Astrocyte (in vitro differentiated cells and primary cell): Measurements from ENCODE around the gene HMX2. TPM values are rescaled to one million over a fixed set of nuclear protein-coding genes. Genes with fewer than 3 reads are reported as not detected.

Experiments used
- DNase-seq: peaks from one replicate; pipeline ENCODE4 v3.0.0-alpha.2; 2010; ENCODE audit warnings: low read depth
- FAIRE-seq: peaks from 2 replicates; lab custom pipeline; 2011; peaks lifted over from hg19 to GRCh38; lab: Jason Lieb, UNC
- H2AFZ ChIP-seq: 2 replicates; pipeline ENCODE4 v1.6.0; 2012; ENCODE audit warnings: low read depth, low read length, inconsistent platforms
- H3K27ac ChIP-seq: 2 replicates; pipeline ENCODE4 v1.5.1; 2011; ENCODE audit warnings: low read depth, low read length, inconsistent platforms
- H3K27me3 ChIP-seq: 2 replicates; pipeline ENCODE4 v1.6.0; 2011; ENCODE audit warnings: low read length, inconsistent platforms; ENCODE audit not compliant: insufficient read depth
- H3K36me3 ChIP-seq: 2 replicates; pipeline ENCODE4 v1.5.1; 2011; ENCODE audit warnings: low read length, inconsistent platforms; ENCODE audit not compliant: insufficient read depth
- H3K4me1 ChIP-seq: 2 replicates; pipeline ENCODE4 v1.5.1; 2011; ENCODE audit warnings: low read length, inconsistent platforms; ENCODE audit not compliant: insufficient read depth
- H3K4me2 ChIP-seq: 2 replicates; pipeline ENCODE4 v1.6.0; 2012; ENCODE audit warnings: low read length, inconsistent platforms
- H3K4me3 ChIP-seq: 2 replicates; pipeline ENCODE4 v1.5.1; 2011; ENCODE audit warnings: low read depth, mild to moderate bottlenecking, low read length, inconsistent platforms; ENCODE audit not compliant: insufficient read depth
- H3K79me2 ChIP-seq: 2 replicates; pipeline ENCODE4 v1.6.0; 2012; ENCODE audit warnings: mild to moderate bottlenecking, low read length, inconsistent platforms; ENCODE audit not compliant: insufficient read depth
- H3K9ac ChIP-seq: 2 replicates; pipeline ENCODE4 v1.6.0; 2012; ENCODE audit warnings: mild to moderate bottlenecking, low read length, inconsistent platforms
- H3K9me3 ChIP-seq: 2 replicates; pipeline ENCODE4 v1.5.1; 2012; ENCODE audit warnings: low read depth, mild to moderate bottlenecking, low read length, inconsistent platforms; ENCODE audit not compliant: insufficient read depth
- H4K20me1 ChIP-seq: 2 replicates; pipeline ENCODE4 v1.6.0; 2012; ENCODE audit warnings: low read length, inconsistent platforms; ENCODE audit not compliant: insufficient read depth
- H3K27ac Mint-ChIP-seq: one replicate; pipeline ENCODE4 v1.8.0; 2021; ENCODE audit warnings: mild to moderate bottlenecking, mixed read lengths; ENCODE audit not compliant: unreplicated experiment
- H3K27me3 Mint-ChIP-seq: one replicate; pipeline ENCODE4 v1.8.0; 2021; ENCODE audit warnings: low read depth, mixed read lengths; ENCODE audit not compliant: unreplicated experiment
- H3K36me3 Mint-ChIP-seq: one replicate; pipeline ENCODE4 v1.8.0; 2021; ENCODE audit warnings: low read depth, mixed read lengths; ENCODE audit not compliant: unreplicated experiment
- H3K4me1 Mint-ChIP-seq: one replicate; pipeline ENCODE4 v1.8.0; 2021; ENCODE audit warnings: low read depth, mixed read lengths; ENCODE audit not compliant: unreplicated experiment
- H3K4me3 Mint-ChIP-seq: one replicate; pipeline ENCODE4 v1.8.0; 2021; ENCODE audit warnings: mild to moderate bottlenecking, moderate library complexity, mixed read lengths; ENCODE audit not compliant: unreplicated experiment
- H3K9me3 Mint-ChIP-seq: one replicate; pipeline ENCODE4 v1.8.0; 2021; ENCODE audit warnings: mild to moderate bottlenecking, mixed read lengths; ENCODE audit not compliant: unreplicated experiment
- EZH2 ChIP-seq: IDR thresholded peaks from 2 replicates; pipeline ENCODE4 v1.6.1; 2012; ENCODE audit warnings: mild to moderate bottlenecking, low read length, inconsistent platforms; ENCODE audit not compliant: insufficient read depth
- total RNA-seq: library from RNA; stranded (reverse); gene quantifications from 2 replicates; pipeline ENCODE4 v1.2.1, GENCODE V29; 2021
- TF ChIP-seq, protein P1 (sequence below): IDR thresholded peaks from 2 replicates; pipeline ENCODE4 v1.5.1; 2011; ENCODE audit warnings: low read depth, mild to moderate bottlenecking, inconsistent platforms, low read length, moderate library complexity; ENCODE audit not compliant: insufficient read depth

Gene HMX2
- total RNA-seq, 1 donor from 2014 or later = not detected

DNA sequence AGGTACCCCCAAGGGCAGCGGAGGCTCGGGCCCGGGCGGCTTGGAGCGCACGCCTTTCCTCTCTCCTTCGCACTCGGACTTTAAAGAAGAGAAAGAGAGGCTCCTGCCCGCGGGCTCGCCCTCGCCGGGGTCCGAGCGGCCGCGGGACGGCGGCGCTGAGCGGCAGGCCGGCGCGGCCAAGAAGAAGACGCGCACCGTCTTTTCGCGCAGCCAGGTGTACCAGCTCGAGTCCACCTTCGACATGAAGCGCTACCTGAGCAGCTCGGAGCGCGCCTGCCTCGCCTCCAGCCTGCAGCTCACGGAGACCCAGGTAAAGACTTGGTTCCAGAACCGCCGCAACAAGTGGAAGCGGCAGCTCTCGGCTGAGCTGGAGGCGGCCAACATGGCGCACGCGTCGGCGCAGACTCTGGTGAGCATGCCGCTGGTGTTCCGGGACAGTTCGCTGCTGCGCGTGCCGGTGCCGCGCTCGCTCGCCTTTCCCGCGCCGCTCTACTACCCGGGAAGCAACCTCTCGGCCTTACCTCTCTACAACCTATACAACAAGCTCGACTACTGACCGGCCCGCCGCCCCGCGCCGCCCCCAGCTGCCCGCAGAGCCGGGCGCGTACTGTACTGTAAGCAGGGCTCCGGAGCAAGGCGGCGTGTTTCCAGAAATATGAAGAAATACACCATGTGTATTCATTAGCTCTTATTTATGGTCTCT is 1.8 kb downstream of the HMX2 start:
- DNase-seq = peak; percentile 23
- Histone ChIP-seq H3K27ac (no peak overlapping the region), H3K9me3 (no peaks in the 10 kb centered on the region), H3K4me2 (peak overlapping the region; percentile 82), H3K4me1 (peaks cover 5% of the 10 kb centered on the region), H4K20me1 (peaks cover 14% of the 10 kb centered on the region), H3K9ac (no peak overlapping the region), H3K36me3 (no peaks in the 10 kb centered on the region), H3K79me2 (peaks cover 5% of the 10 kb centered on the region), H3K27me3 (peaks cover 83% of the 10 kb centered on the region), H3K4me3 (peak overlapping the region; percentile 35), H2AFZ (peak overlapping the region; percentile 61)
- no peak for FAIRE-seq
- peak; percentile 75 for TF ChIP-seq EZH2
- TF ChIP-seq, protein P1, sequence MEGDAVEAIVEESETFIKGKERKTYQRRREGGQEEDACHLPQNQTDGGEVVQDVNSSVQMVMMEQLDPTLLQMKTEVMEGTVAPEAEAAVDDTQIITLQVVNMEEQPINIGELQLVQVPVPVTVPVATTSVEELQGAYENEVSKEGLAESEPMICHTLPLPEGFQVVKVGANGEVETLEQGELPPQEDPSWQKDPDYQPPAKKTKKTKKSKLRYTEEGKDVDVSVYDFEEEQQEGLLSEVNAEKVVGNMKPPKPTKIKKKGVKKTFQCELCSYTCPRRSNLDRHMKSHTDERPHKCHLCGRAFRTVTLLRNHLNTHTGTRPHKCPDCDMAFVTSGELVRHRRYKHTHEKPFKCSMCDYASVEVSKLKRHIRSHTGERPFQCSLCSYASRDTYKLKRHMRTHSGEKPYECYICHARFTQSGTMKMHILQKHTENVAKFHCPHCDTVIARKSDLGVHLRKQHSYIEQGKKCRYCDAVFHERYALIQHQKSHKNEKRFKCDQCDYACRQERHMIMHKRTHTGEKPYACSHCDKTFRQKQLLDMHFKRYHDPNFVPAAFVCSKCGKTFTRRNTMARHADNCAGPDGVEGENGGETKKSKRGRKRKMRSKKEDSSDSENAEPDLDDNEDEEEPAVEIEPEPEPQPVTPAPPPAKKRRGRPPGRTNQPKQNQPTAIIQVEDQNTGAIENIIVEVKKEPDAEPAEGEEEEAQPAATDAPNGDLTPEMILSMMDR = no peak
- peak overlapping the region; percentile 77 for H3K4me3 Mint-ChIP-seq
- peaks cover 4% of the 10 kb centered on the region for H3K36me3 Mint-ChIP-seq
- no peaks in the 10 kb centered on the region for H3K4me1 Mint-ChIP-seq
- H3K27ac Mint-ChIP-seq = peak overlapping the region; percentile 53
- H3K27me3 Mint-ChIP-seq = peaks cover 64% of the 10 kb centered on the region
- H3K9me3 Mint-ChIP-seq = peaks cover 15% of the 10 kb centered on the region

DNA sequence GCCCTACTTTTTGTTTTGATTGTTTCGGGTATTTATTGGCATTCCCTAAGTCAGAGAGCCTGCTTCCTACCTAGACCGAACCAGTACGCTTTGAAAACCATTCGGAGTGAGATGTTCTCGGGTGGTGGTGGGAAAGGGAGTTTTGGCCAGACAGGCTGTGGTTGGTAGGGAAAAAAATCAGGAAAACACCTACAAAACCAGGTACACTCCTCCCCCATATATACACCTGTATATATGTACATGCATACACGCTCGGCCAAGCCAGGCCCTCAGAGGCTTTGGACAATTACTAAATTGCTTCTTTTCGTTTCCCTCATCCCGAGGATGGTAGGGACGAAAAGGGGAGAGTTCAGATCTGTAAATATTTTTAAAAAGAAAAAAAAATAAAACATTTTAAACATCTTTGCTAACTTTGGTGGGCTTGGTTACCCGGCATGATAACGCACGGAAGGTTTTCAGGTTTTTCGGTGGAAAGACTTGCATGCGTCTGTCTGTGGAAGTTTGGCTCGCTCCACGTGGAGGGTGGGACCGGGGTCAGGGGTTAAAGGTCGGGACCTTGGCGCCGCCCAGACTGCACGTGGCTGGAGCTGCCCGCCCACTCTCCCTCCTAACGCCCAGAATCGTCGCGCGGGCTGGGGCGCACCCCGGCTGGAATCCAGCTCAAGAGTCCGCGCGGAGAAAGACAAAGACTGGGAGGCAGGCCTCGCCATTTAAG is 2.5 kb downstream of the HMX2 start:
- Mint-ChIP-seq H3K36me3 (peaks cover 4% of the 10 kb centered on the region), H3K27me3 (peaks cover 57% of the 10 kb centered on the region), H3K27ac (peak overlapping the region; percentile 53), H3K9me3 (peaks cover 10% of the 10 kb centered on the region), H3K4me1 (no peaks in the 10 kb centered on the region), H3K4me3 (peak overlapping the region; percentile 77)
- Histone ChIP-seq H3K9ac (no peak overlapping the region), H3K79me2 (peaks cover 12% of the 10 kb centered on the region), H3K9me3 (no peaks in the 10 kb centered on the region), H3K27me3 (peaks cover 76% of the 10 kb centered on the region), H2AFZ (peak overlapping the region; percentile 14), H3K4me2 (peak overlapping the region; percentile 82), H3K27ac (no peak overlapping the region), H4K20me1 (peaks cover 17% of the 10 kb centered on the region), H3K4me1 (peaks cover 10% of the 10 kb centered on the region), H3K4me3 (peak overlapping the region; percentile 35), H3K36me3 (no peaks in the 10 kb centered on the region)
- DNase-seq (no peak), FAIRE-seq (no peak)
- TF ChIP-seq, protein P1 = no peak
- TF ChIP-seq EZH2 = no peak
